HepG2 (cell line): ENCODE results near the gene NME2. TPM values are rescaled to one million over a fixed set of nuclear protein-coding genes. Genes with fewer than 3 reads are reported as not detected.

ENCODE experiments used
- ARHGAP35 ChIP-seq: sonication (generic); formaldehyde crosslinking; IDR thresholded peaks from 2 replicates; pipeline ENCODE4 v1.9.0; 2022; ENCODE audit warnings: mild to moderate bottlenecking, inconsistent platforms, moderate library complexity, missing genetic modification reagents, borderline replicate concordance
- CBX2 ChIP-seq, 2 experiments: fragments of 200-600 bp in 1 of 2; sonication (generic); formaldehyde crosslinking in 1 of 2; IDR thresholded peaks; 2 replicates each; pipeline versions ENCODE4 v1.7.0 to v1.8.1; 2018 to 2022; ENCODE audit warnings: low read depth in 2 of 2, low read length in 1 of 2, mild to moderate bottlenecking in 1 of 2, missing genetic modification reagents in 1 of 2
- DR1 ChIP-seq: sonication (generic); formaldehyde crosslinking; IDR thresholded peaks from 2 replicates; pipeline ENCODE4 v1.8.0; 2021; ENCODE audit warnings: mild to moderate bottlenecking, missing genetic modification reagents, inconsistent platforms
- HOXA5 ChIP-seq: sonication (generic); formaldehyde crosslinking; IDR thresholded peaks from 2 replicates; pipeline ENCODE4 v1.4.0; 2020; ENCODE audit warnings: missing genetic modification reagents
- MEIS2 ChIP-seq: sonication (generic); formaldehyde crosslinking; IDR thresholded peaks from 2 replicates; pipeline ENCODE4 v1.9.0; 2021; ENCODE audit warnings: mild to moderate bottlenecking, missing genetic modification reagents
- MTA1 ChIP-seq: sonication (generic); formaldehyde crosslinking; IDR thresholded peaks from 2 replicates; pipeline ENCODE4 v1.4.0; 2020; ENCODE audit warnings: missing genetic modification reagents, mild to moderate bottlenecking, borderline replicate concordance
- MTF1 ChIP-seq: sonication (generic); formaldehyde crosslinking; IDR thresholded peaks from 2 replicates; pipeline ENCODE4 v1.5.0; 2020; ENCODE audit warnings: missing genetic modification reagents
- NFE2 ChIP-seq: sonication (generic); formaldehyde crosslinking; IDR thresholded peaks from 2 replicates; pipeline ENCODE4 v1.4.0; 2020; ENCODE audit warnings: missing genetic modification reagents
- PHB2 ChIP-seq: fragments of 450-650 bp; IDR thresholded peaks from 2 replicates; pipeline ENCODE4 v1.6.1; 2018; ENCODE audit not compliant: partially characterized antibody
- POLR2G ChIP-seq: fragments of 200-400 bp; formaldehyde crosslinking; IDR thresholded peaks from 2 replicates; pipeline ENCODE4 v1.6.1; 2018; ENCODE audit warnings: mild to moderate bottlenecking, low read depth, low read length, moderate library complexity
- SRSF1 ChIP-seq: fragments of 200-400 bp; formaldehyde crosslinking; optimal IDR thresholded peaks from 2 replicates; pipeline ENCODE3; 2017; ENCODE audit warnings: mild to moderate bottlenecking, low read depth, low read length, moderate library complexity
- TAF15 ChIP-seq: fragments of 200-400 bp; formaldehyde crosslinking; IDR thresholded peaks from one replicate; pipeline ENCODE4 v1.6.1; 2018; ENCODE audit warnings: mild to moderate bottlenecking, low read depth, low read length; ENCODE audit not compliant: poor library complexity, severe bottlenecking
- TP53 ChIP-seq: sonication (generic); formaldehyde crosslinking; conservative IDR thresholded peaks from 2 replicates; pipeline ENCODE4 v1.4.0; 2020; ENCODE audit warnings: missing genetic modification reagents
- ZFYVE20 ChIP-seq: sonication (generic); formaldehyde crosslinking; IDR thresholded peaks from 2 replicates; pipeline ENCODE4 v1.8.0; 2023; ENCODE audit warnings: low read depth, mild to moderate bottlenecking, moderate library complexity, missing genetic modification reagents, borderline replicate concordance
- ZNF12 ChIP-seq: sonication (generic); formaldehyde crosslinking; IDR thresholded peaks from 2 replicates; pipeline ENCODE4 v1.5.0; 2020; ENCODE audit warnings: missing genetic modification reagents
- polyA plus RNA-seq, 8 experiments: library from polyadenylated mRNA; depleted of rRNA in 3 of 8; stranded (reverse) in 7 of 8; unstranded in 1 of 8; fragments of >200 nt; fragmentation: Illumina TruSeq in 4 of 8; extraction: Trizol in 4 of 8; gene quantifications; 2 replicates each; pipeline versions ENCODE4 v1.2.1 to v1.2.3, GENCODE V29; 2011 to 2016; ENCODE audit warnings: low read depth in 4 of 8, missing spikeins in 1 of 8, mixed read lengths in 1 of 8; ENCODE audit not compliant: insufficient read depth in 1 of 8
- total RNA-seq, 5 experiments: library from RNA; depleted of rRNA; stranded (reverse); fragments of >200 nt; fragmentation: Illumina TruSeq; extraction: Trizol; gene quantifications; 2 replicates each; pipeline ENCODE4 v1.2.3, GENCODE V29; 2016; ENCODE audit warnings: low read depth in 1 of 5
- TF ChIP-seq, protein P1 (sequence below): sonication (generic); formaldehyde crosslinking; IDR thresholded peaks from 2 replicates; pipeline ENCODE4 v1.8.0; 2022; ENCODE audit warnings: low read depth, missing genetic modification reagents
- TF ChIP-seq, protein P2 (sequence below): sonication (generic); formaldehyde crosslinking; IDR thresholded peaks from 2 replicates; pipeline ENCODE4 v1.5.0; 2020; ENCODE audit warnings: missing genetic modification reagents
- TF ChIP-seq, protein P3 (sequence below): sonication (generic); formaldehyde crosslinking; conservative IDR thresholded peaks from 2 replicates; pipeline ENCODE4 v1.4.0; 2020; ENCODE audit warnings: missing genetic modification reagents
- TF ChIP-seq, protein P4 (sequence below): sonication (generic); formaldehyde crosslinking; IDR thresholded peaks from 2 replicates; pipeline ENCODE4 v1.4.0; 2020; ENCODE audit warnings: missing genetic modification reagents, borderline replicate concordance

NME2 gene
- total and polyA plus RNA-seq, 2 of the 13 experiments (the other 11 are each of a cell fraction or from before 2014, with no cell fraction given): 790 to 1,213 TPM

DNA sequence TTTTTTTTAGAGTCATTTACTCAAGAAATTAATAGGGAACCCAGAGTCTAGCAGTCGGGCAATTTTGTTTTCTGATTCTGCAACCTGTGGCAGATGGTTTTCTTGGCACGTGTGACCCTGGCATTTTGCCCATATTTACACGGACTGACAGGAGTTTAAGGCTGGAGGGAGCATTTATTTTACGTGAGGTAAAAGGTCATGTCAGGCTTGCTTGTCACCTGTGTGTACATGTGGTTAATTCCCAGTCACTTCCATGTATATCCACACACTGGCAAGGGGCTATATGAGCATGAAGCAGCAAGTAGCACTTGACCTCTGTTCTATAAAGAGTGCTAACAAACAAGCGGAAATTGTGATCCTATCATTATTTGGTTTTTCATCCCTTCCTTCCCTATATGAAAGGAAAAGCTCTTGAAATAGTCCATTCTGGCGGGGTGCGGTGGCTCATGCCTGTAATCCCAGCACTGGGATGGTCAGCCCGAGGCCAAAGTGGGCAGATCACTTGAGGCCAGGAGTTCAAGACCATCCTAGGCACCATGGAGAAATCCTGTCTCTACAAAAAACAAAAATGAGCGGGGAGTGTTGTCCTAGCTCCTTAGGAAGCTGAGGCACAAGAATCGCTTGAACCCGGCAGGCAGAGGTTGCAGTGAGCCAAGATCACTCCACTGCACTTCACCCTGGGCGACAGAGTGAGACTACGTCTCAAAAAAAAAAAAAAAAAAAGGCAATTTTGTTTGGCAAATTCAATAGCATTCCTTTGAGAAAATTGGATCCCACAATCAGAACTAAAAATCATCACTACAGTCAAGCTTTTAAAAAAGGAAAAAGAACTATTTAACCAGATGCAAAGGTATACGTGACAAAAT lies 47.6 kb upstream of the NME2 start (continued):
- TF ChIP-seq, protein P1, sequence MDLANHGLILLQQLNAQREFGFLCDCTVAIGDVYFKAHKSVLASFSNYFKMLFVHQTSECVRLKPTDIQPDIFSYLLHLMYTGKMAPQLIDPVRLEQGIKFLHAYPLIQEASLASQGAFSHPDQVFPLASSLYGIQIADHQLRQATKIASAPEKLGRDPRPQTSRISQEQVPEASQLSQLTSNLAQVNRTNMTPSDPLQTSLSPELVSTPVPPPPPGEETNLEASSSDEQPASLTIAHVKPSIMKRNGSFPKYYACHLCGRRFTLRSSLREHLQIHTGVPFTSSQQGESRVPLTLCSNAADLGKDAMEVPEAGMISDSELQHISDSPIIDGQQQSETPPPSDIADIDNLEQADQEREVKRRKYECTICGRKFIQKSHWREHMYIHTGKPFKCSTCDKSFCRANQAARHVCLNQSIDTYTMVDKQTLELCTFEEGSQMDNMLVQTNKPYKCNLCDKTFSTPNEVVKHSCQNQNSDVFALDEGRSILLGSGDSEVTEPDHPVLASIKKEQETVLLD (CRISPR knock-in tag): no peak
- TF ChIP-seq TP53 (CRISPR knock-in tag): no peak
- TF ChIP-seq, protein P2, sequence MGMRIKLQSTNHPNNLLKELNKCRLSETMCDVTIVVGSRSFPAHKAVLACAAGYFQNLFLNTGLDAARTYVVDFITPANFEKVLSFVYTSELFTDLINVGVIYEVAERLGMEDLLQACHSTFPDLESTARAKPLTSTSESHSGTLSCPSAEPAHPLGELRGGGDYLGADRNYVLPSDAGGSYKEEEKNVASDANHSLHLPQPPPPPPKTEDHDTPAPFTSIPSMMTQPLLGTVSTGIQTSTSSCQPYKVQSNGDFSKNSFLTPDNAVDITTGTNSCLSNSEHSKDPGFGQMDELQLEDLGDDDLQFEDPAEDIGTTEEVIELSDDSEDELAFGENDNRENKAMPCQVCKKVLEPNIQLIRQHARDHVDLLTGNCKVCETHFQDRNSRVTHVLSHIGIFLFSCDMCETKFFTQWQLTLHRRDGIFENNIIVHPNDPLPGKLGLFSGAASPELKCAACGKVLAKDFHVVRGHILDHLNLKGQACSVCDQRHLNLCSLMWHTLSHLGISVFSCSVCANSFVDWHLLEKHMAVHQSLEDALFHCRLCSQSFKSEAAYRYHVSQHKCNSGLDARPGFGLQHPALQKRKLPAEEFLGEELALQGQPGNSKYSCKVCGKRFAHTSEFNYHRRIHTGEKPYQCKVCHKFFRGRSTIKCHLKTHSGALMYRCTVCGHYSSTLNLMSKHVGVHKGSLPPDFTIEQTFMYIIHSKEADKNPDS: no peak
- TF ChIP-seq ARHGAP35 (CRISPR knock-in tag): no peak
- no peak for TF ChIP-seq CBX2 (IDR thresholded peaks at IDR 0.05; ENCODE audit: low read depth, low read length)
- TF ChIP-seq CBX2 (CRISPR knock-in tag; IDR thresholded peaks at IDR 0.05; ENCODE audit: low read depth): no peak
- no peak for TF ChIP-seq SRSF1
- TF ChIP-seq DR1: no peak
- no peak for TF ChIP-seq NFE2
- TF ChIP-seq POLR2G: no peak
- no peak for TF ChIP-seq HOXA5 (CRISPR knock-in tag)
- TF ChIP-seq MEIS2 (CRISPR knock-in tag): no peak
- TF ChIP-seq PHB2: no peak
- no peak for TF ChIP-seq MTF1 (CRISPR knock-in tag)
- TF ChIP-seq, protein P3, sequence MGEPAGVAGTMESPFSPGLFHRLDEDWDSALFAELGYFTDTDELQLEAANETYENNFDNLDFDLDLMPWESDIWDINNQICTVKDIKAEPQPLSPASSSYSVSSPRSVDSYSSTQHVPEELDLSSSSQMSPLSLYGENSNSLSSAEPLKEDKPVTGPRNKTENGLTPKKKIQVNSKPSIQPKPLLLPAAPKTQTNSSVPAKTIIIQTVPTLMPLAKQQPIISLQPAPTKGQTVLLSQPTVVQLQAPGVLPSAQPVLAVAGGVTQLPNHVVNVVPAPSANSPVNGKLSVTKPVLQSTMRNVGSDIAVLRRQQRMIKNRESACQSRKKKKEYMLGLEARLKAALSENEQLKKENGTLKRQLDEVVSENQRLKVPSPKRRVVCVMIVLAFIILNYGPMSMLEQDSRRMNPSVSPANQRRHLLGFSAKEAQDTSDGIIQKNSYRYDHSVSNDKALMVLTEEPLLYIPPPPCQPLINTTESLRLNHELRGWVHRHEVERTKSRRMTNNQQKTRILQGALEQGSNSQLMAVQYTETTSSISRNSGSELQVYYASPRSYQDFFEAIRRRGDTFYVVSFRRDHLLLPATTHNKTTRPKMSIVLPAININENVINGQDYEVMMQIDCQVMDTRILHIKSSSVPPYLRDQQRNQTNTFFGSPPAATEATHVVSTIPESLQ (CRISPR knock-in tag): no peak
- TF ChIP-seq, protein P4, sequence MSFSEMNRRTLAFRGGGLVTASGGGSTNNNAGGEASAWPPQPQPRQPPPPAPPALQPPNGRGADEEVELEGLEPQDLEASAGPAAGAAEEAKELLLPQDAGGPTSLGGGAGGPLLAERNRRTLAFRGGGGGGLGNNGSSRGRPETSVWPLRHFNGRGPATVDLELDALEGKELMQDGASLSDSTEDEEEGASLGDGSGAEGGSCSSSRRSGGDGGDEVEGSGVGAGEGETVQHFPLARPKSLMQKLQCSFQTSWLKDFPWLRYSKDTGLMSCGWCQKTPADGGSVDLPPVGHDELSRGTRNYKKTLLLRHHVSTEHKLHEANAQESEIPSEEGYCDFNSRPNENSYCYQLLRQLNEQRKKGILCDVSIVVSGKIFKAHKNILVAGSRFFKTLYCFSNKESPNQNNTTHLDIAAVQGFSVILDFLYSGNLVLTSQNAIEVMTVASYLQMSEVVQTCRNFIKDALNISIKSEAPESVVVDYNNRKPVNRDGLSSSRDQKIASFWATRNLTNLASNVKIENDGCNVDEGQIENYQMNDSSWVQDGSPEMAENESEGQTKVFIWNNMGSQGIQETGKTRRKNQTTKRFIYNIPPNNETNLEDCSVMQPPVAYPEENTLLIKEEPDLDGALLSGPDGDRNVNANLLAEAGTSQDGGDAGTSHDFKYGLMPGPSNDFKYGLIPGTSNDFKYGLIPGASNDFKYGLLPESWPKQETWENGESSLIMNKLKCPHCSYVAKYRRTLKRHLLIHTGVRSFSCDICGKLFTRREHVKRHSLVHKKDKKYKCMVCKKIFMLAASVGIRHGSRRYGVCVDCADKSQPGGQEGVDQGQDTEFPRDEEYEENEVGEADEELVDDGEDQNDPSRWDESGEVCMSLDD (CRISPR knock-in tag): no peak
- no peak for TF ChIP-seq MTA1 (CRISPR knock-in tag)
- no peak for TF ChIP-seq TAF15
- TF ChIP-seq ZNF12 (CRISPR knock-in tag): peak; percentile 51; the same call in 1 of the 2 replicates
- TF ChIP-seq ZFYVE20 (CRISPR knock-in tag): no peak
